GM19468 (cell line): ENCODE results near the gene LHX6.

Experiments used
- ATAC-seq: cut with Tn5 transposase; IDR thresholded peaks from one replicate; pipeline ENCODE4 v1.9.1; 2021; ENCODE audit warnings: mild to moderate bottlenecking, moderate library complexity, moderate number of reproducible peaks; ENCODE audit not compliant: unreplicated experiment; ENCODE audit errors: extremely low read depth

LHX6 gene

GRCh38 chr9:122159026-122159924 lies 69.5 kb downstream of the LHX6 start, which contains the start of the genes MORN5 and NDUFA8:
Gene MORN5 (plus strand): TSS chr9:122159908. CDS start chr9:122159973, 65 bp downstream.
Gene NDUFA8 (minus strand): TSS chr9:122159779. CDS start chr9:122159677, 102 bp downstream.
- peak; percentile 58 for ATAC-seq

- ATAC-seq = no peak
Measured at GRCh38 chr9:122158202-122158601, 70.6 kb downstream of the LHX6 start.

- ATAC-seq = no peak
Measured at GRCh38 chr9:122155796-122156195, 73.0 kb downstream of the LHX6 start.
